Endothelial cell of umbilical vein (primary cell): ENCODE data around the gene ATP2C2. TPM values are rescaled to one million over a fixed set of nuclear protein-coding genes. Genes with fewer than 3 reads are reported as not detected.

Experiments
- BruUV-seq: library from RNA; stranded (reverse); fragments of 400-500 nt; replicated peaks from 2 replicates; lab custom pipeline; 2021; lab: Mats Ljungman, UMichigan
- CTCF ChIA-PET: fragments of 300-600, 350-600 bp; sonication (Branson Sonifier 250); formaldehyde crosslinking; loops from one replicate; lab custom pipeline; 2021; ENCODE audit warnings: antibody characterized with exemption, inconsistent platforms; lab: Charles Lee
- POLR2A ChIA-PET: fragments of 300-600, 350-600 bp; sonication (Branson Sonifier 250); formaldehyde crosslinking; loops from one replicate; lab custom pipeline; 2021; ENCODE audit warnings: antibody characterized with exemption, inconsistent platforms; lab: Charles Lee
- DNase-seq: peaks from one replicate; pipeline ENCODE4 v3.0.0-alpha.2; 2011; ENCODE audit warnings: low read depth, low spot score
- FAIRE-seq: peaks from 2 replicates; lab custom pipeline; 2011; peaks lifted over from hg19 to GRCh38; lab: Jason Lieb, UNC
- H2AFZ ChIP-seq: 2 replicates; pipeline ENCODE4 v1.6.0; 2012; ENCODE audit warnings: low read depth, low read length, control low read depth, inconsistent platforms
- H3K27ac ChIP-seq: 2 replicates; pipeline ENCODE4 v1.5.1; 2011; ENCODE audit warnings: low read depth, mild to moderate bottlenecking, control low read depth, low read length, moderate library complexity; ENCODE audit not compliant: insufficient read depth
- H3K27me3 ChIP-seq, 2 experiments: 2 replicates each; pipeline versions ENCODE4 v1.6.0 to v1.6.1; 2011; ENCODE audit warnings: low read length in 2 of 2, mixed read lengths in 1 of 2; ENCODE audit not compliant: control insufficient read depth in 2 of 2, insufficient read depth in 2 of 2
- H3K36me3 ChIP-seq, 2 experiments: 2 replicates in 1 of 2; 3 replicates in 1 of 2; pipeline ENCODE4 v1.5.1; 2011; ENCODE audit warnings: low read length in 2 of 2, mild to moderate bottlenecking in 1 of 2, moderate library complexity in 1 of 2; ENCODE audit not compliant: control insufficient read depth in 2 of 2, insufficient read depth in 2 of 2; ENCODE audit errors: extremely low read depth in 1 of 2
- H3K4me1 ChIP-seq: 3 replicates; pipeline ENCODE4 v1.5.1; 2011; ENCODE audit warnings: mild to moderate bottlenecking, low read length; ENCODE audit not compliant: control insufficient read depth, insufficient read depth; ENCODE audit errors: extremely low read depth
- H3K4me2 ChIP-seq: 2 replicates; pipeline ENCODE4 v1.6.1; 2011; ENCODE audit warnings: low read length, control low read depth, mixed read lengths; ENCODE audit not compliant: insufficient read depth
- H3K4me3 ChIP-seq, 3 experiments: fragments of 200-600 bp in 1 of 3; sonication (generic), shearing (Covaris generic) in 1 of 3; replicated peaks in 1 of 3; 2 replicates each; pipeline ENCODE4 v1.5.1; 2011 to 2016; ENCODE audit warnings: control low read depth in 3 of 3, low read length in 3 of 3, mild to moderate bottlenecking in 2 of 3, inconsistent platforms in 1 of 3, low read depth in 1 of 3, moderate library complexity in 1 of 3; ENCODE audit not compliant: insufficient read depth in 1 of 3
- H3K79me2 ChIP-seq: 2 replicates; pipeline ENCODE4 v1.6.0; 2012; ENCODE audit warnings: low read length, inconsistent platforms; ENCODE audit not compliant: control insufficient read depth, insufficient read depth
- H3K9ac ChIP-seq: replicated peaks from 2 replicates; pipeline ENCODE3; 2011; ENCODE audit warnings: low read length, control low read depth; ENCODE audit not compliant: insufficient read depth; ENCODE audit errors: extremely low read depth
- H3K9me1 ChIP-seq: replicated peaks from 3 replicates; pipeline ENCODE4 v1.6.0; 2011; ENCODE audit warnings: mild to moderate bottlenecking, low read length; ENCODE audit not compliant: control insufficient read depth, insufficient read depth; ENCODE audit errors: extremely low read depth
- H3K9me3 ChIP-seq: replicated peaks from 2 replicates; pipeline ENCODE4 v1.5.1; 2012; ENCODE audit warnings: low read length, inconsistent platforms; ENCODE audit not compliant: control insufficient read depth, insufficient read depth
- H4K20me1 ChIP-seq: replicated peaks from 2 replicates; pipeline ENCODE3; 2011; ENCODE audit warnings: mild to moderate bottlenecking, low read length; ENCODE audit not compliant: control insufficient read depth, insufficient read depth; ENCODE audit errors: extremely low read depth
- EZH2 ChIP-seq: IDR thresholded peaks from 2 replicates; pipeline ENCODE4 v1.6.1; 2012; ENCODE audit warnings: borderline replicate concordance, low read depth, mild to moderate bottlenecking, moderate library complexity, low read length, inconsistent platforms; ENCODE audit not compliant: severe bottlenecking
- MYC ChIP-seq: IDR thresholded peaks from one replicate; pipeline ENCODE4 v1.6.1; 2011; ENCODE audit warnings: mild to moderate bottlenecking, low read depth, low read length
- dilution Hi-C: fragments of 300-500 bp; cut with MboI; formaldehyde crosslinking; loops from one replicate; pipeline ENCODE4 v1.15.0; 2019; ENCODE audit warnings: low sequenced_read_pairs; ENCODE audit not compliant: extremely low pct_ligation_motif_present
- intact Hi-C: fragments of 100-400 bp; cut with micrococcal nuclease; formaldehyde crosslinking; loops from one replicate; pipeline ENCODE4 v1.10.0; 2022
- polyA plus RNA-seq, 4 experiments: library from polyadenylated mRNA; depleted of rRNA in 3 of 4; stranded (reverse) in 3 of 4; unstranded in 1 of 4; fragments of >200 nt; gene quantifications; 2 replicates each; pipeline versions ENCODE4 v1.2.1 to v1.2.3, GENCODE V29; 2011 to 2012; ENCODE audit warnings: missing spikeins in 1 of 4
- total RNA-seq: library from RNA; stranded (reverse); gene quantifications from 2 replicates; pipeline ENCODE4 v1.2.3, GENCODE V29; 2021
- TF ChIP-seq, protein P1 (sequence below), 2 donors: IDR thresholded peaks; 1 replicate in 1 of 2; 2 replicates in 1 of 2; pipeline ENCODE4 v1.5.1; 2011; ENCODE audit warnings: low read length in 2 of 2, mild to moderate bottlenecking in 2 of 2, moderate library complexity in 2 of 2, control low read depth in 1 of 2, inconsistent platforms in 1 of 2, low read depth in 1 of 2; ENCODE audit not compliant: insufficient read depth in 1 of 2; ENCODE audit errors: extremely low read depth in 1 of 2

Gene ATP2C2
- total and polyA plus RNA-seq, 2 donors (not counting 3 experiments of a cell fraction or from before 2014, with no cell fraction given), result not detected

DNA sequence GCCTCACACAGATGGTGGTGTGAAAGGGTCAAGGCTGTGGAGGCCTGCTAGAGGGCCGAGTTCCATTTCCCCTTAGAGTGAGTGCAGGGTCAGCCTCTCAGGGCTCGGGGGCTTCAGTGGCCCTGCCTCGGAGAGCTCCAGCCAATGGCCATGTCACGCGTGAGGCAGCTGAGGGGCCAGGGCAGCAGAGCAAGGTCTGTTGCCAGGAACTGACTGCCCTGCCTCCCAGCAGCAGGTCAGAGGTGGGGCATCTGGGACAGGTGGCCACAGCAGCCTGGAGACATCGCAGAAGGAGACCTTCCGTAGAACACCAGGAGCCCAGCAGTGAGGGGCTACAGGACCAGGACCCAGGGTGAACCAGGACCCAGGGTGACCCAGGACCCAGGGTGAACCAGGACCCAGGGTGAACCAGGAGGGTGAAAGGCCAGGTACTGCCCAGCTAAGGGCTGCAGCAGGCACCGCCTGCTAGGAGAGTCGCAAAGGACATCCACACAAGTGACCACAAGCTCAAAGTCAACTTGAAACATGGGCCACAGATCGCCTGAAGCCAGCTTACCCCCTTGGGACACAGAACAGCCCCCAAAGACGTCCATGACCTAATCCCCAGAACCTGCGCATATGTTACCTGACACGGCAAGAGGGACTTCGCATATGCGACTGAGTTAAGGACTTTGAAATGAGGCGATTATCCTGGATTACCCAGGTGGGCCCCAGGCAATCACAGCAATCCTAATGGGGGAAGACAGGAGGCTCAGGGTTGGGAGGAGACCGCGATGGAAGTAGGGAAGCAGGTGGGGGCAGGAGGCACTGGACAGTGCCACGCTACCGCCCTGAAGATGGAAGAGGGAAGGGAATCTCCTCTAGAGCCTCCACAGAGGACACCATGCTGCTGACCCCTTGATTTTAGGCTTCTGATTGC, 141.0 kb downstream of the ATP2C2 start:
- CTCF ChIA-PET, result interaction anchor here (0.6 to 9.0 kb wide), 6 partner anchors 14 to 216 kb away, joined by 3 to 154 read pairs (median 26); no protein-coding TSS in a partner anchor
- H4K20me1 ChIP-seq, result no peaks in the 10 kb centered on the region
- FAIRE-seq, result no peak
- no peaks in the 10 kb centered on the region for H3K9me1 ChIP-seq
- peaks cover 8% of the 10 kb centered on the region for H3K4me1 ChIP-seq
- H3K4me3 ChIP-seq, result no peak overlapping the region
- intact Hi-C loops (no loop called here), dilution Hi-C loops (loop anchor here (25.0 kb wide), 1 partner anchor 103 kb away; the partner anchor contains the start of gene COTL1)
- H3K27me3 ChIP-seq, result no peaks in the 10 kb centered on the region
- no peak overlapping the region for H3K9ac ChIP-seq
- no peak for DNase-seq
- no peaks in the 10 kb centered on the region for H3K79me2 ChIP-seq
- H3K36me3 ChIP-seq, result no peaks in the 10 kb centered on the region
- BruUV-seq, result no TSS peak
- no peak overlapping the region for H3K27ac ChIP-seq
- no peak overlapping the region for H3K4me2 ChIP-seq
- TF ChIP-seq EZH2, result no peak
- H3K9me3 ChIP-seq, result no peaks in the 10 kb centered on the region
- POLR2A ChIA-PET, result no interaction called here
- H2AFZ ChIP-seq, result no peak overlapping the region

- CTCF ChIA-PET, result interaction anchor here (0.6 to 9.0 kb wide), 31 partner anchors 9 to 460 kb away, joined by 3 to 154 read pairs (median 4); partner anchors contain the start of gene COTL1
- Histone ChIP-seq H3K4me2 (peak overlapping the region; percentile 52), H3K9ac (no peak overlapping the region), H3K36me3 (no peaks in the 10 kb centered on the region), H2AFZ (peak overlapping the region; percentile 88), H3K9me3 (no peaks in the 10 kb centered on the region), H3K4me3 (no peak overlapping the region), H3K4me1 (peaks cover 3% of the 10 kb centered on the region), H3K9me1 (no peaks in the 10 kb centered on the region), H4K20me1 (no peaks in the 10 kb centered on the region), H3K27ac (no peak overlapping the region), H3K79me2 (no peaks in the 10 kb centered on the region), H3K27me3 (no peaks in the 10 kb centered on the region)
- no TSS peak for BruUV-seq
- POLR2A ChIA-PET, result no interaction called here
- intact Hi-C loops (loop anchor here (1.0 to 10.0 kb wide), 7 partner anchors 15 to 444 kb away; partner anchors contain the start of gene COTL1), dilution Hi-C loops (loop anchor here (25.0 kb wide), 1 partner anchor 101 kb away; the partner anchor contains the start of gene COTL1)
- TF ChIP-seq MYC, result no peak
- TF ChIP-seq, protein P1, sequence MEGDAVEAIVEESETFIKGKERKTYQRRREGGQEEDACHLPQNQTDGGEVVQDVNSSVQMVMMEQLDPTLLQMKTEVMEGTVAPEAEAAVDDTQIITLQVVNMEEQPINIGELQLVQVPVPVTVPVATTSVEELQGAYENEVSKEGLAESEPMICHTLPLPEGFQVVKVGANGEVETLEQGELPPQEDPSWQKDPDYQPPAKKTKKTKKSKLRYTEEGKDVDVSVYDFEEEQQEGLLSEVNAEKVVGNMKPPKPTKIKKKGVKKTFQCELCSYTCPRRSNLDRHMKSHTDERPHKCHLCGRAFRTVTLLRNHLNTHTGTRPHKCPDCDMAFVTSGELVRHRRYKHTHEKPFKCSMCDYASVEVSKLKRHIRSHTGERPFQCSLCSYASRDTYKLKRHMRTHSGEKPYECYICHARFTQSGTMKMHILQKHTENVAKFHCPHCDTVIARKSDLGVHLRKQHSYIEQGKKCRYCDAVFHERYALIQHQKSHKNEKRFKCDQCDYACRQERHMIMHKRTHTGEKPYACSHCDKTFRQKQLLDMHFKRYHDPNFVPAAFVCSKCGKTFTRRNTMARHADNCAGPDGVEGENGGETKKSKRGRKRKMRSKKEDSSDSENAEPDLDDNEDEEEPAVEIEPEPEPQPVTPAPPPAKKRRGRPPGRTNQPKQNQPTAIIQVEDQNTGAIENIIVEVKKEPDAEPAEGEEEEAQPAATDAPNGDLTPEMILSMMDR (IDR thresholded peaks at IDR 0.05; ENCODE audit: extremely low read depth in 1 of 2, insufficient read depth in 1 of 2, low read depth in 1 of 2, low read length in 2 of 2), result peak; percentile 86 to 92
- DNase-seq (peak; percentile 87), FAIRE-seq (peak; percentile 98)
These were observed 143.0 kb downstream of the ATP2C2 start for GRCh38 chr16:84511180-84511800.
